ENCODE results near the gene KRT6C.

GRCh38 chr12:52519826-52520662 is 46.4 kb upstream of the KRT6C start, which contains the start of gene KRT5:
- TF ChIP-seq, protein P1, sequence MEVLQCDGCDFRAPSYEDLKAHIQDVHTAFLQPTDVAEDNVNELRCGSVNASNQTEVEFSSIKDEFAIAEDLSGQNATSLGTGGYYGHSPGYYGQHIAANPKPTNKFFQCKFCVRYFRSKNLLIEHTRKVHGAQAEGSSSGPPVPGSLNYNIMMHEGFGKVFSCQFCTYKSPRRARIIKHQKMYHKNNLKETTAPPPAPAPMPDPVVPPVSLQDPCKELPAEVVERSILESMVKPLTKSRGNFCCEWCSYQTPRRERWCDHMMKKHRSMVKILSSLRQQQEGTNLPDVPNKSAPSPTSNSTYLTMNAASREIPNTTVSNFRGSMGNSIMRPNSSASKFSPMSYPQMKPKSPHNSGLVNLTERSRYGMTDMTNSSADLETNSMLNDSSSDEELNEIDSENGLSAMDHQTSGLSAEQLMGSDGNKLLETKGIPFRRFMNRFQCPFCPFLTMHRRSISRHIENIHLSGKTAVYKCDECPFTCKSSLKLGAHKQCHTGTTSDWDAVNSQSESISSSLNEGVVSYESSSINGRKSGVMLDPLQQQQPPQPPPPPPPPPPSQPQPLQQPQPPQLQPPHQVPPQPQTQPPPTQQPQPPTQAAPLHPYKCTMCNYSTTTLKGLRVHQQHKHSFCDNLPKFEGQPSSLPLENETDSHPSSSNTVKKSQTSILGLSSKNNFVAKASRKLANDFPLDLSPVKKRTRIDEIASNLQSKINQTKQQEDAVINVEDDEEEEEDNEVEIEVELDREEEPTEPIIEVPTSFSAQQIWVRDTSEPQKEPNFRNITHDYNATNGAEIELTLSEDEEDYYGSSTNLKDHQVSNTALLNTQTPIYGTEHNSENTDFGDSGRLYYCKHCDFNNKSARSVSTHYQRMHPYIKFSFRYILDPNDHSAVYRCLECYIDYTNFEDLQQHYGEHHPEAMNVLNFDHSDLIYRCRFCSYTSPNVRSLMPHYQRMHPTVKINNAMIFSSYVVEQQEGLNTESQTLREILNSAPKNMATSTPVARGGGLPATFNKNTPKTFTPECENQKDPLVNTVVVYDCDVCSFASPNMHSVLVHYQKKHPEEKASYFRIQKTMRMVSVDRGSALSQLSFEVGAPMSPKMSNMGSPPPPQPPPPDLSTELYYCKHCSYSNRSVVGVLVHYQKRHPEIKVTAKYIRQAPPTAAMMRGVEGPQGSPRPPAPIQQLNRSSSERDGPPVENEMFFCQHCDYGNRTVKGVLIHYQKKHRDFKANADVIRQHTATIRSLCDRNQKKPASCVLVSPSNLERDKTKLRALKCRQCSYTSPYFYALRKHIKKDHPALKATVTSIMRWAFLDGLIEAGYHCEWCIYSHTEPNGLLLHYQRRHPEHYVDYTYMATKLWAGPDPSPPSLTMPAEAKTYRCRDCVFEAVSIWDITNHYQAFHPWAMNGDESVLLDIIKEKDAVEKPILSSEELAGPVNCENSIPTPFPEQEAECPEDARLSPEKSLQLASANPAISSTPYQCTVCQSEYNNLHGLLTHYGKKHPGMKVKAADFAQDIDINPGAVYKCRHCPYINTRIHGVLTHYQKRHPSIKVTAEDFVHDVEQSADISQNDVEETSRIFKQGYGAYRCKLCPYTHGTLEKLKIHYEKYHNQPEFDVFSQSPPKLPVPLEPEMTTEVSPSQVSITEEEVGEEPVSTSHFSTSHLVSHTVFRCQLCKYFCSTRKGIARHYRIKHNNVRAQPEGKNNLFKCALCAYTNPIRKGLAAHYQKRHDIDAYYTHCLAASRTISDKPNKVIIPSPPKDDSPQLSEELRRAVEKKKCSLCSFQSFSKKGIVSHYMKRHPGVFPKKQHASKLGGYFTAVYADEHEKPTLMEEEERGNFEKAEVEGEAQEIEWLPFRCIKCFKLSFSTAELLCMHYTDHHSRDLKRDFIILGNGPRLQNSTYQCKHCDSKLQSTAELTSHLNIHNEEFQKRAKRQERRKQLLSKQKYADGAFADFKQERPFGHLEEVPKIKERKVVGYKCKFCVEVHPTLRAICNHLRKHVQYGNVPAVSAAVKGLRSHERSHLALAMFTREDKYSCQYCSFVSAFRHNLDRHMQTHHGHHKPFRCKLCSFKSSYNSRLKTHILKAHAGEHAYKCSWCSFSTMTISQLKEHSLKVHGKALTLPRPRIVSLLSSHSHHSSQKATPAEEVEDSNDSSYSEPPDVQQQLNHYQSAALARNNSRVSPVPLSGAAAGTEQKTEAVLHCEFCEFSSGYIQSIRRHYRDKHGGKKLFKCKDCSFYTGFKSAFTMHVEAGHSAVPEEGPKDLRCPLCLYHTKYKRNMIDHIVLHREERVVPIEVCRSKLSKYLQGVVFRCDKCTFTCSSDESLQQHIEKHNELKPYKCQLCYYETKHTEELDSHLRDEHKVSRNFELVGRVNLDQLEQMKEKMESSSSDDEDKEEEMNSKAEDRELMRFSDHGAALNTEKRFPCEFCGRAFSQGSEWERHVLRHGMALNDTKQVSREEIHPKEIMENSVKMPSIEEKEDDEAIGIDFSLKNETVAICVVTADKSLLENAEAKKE (CRISPR knock-in tag; IDR thresholded peaks at IDR 0.05), result no peak
- no peak for TF ChIP-seq EZH2 (IDR thresholded peaks at IDR 0.05; ENCODE audit: low read depth, unreplicated experiment)
- no peak for TF ChIP-seq POLR2AphosphoS5 (IDR thresholded peaks at IDR 0.05; ENCODE audit: low read depth)
- TF ChIP-seq, protein P2, sequence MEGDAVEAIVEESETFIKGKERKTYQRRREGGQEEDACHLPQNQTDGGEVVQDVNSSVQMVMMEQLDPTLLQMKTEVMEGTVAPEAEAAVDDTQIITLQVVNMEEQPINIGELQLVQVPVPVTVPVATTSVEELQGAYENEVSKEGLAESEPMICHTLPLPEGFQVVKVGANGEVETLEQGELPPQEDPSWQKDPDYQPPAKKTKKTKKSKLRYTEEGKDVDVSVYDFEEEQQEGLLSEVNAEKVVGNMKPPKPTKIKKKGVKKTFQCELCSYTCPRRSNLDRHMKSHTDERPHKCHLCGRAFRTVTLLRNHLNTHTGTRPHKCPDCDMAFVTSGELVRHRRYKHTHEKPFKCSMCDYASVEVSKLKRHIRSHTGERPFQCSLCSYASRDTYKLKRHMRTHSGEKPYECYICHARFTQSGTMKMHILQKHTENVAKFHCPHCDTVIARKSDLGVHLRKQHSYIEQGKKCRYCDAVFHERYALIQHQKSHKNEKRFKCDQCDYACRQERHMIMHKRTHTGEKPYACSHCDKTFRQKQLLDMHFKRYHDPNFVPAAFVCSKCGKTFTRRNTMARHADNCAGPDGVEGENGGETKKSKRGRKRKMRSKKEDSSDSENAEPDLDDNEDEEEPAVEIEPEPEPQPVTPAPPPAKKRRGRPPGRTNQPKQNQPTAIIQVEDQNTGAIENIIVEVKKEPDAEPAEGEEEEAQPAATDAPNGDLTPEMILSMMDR (conservative IDR thresholded peaks at IDR 0.05; ENCODE audit: low read depth in 2 of 2), result no peak

Measured in GM23338 (cell line).